PFSK-1 (cell line): ENCODE results near the gene ARHGAP25.

Source experiments
- FOXP2 ChIP-seq: optimal IDR thresholded peaks from 2 replicates; pipeline ENCODE3; 2011; ENCODE audit warnings: borderline replicate concordance, control low read depth, inconsistent platforms; ENCODE audit not compliant: insufficient read depth; ENCODE audit errors: extremely low read length, extremely low read depth
- POLR2AphosphoS5 ChIP-seq: IDR thresholded peaks from 2 replicates; pipeline ENCODE4 v1.6.1; 2012; ENCODE audit warnings: low read depth, mild to moderate bottlenecking, control low read depth, low read length, moderate library complexity
- SIN3A ChIP-seq: IDR thresholded peaks from 2 replicates; pipeline ENCODE4 v1.6.1; 2012; ENCODE audit warnings: mild to moderate bottlenecking, low read length, moderate library complexity, borderline replicate concordance; ENCODE audit not compliant: insufficient read depth
- TAF1 ChIP-seq: IDR thresholded peaks from 2 replicates; pipeline ENCODE4 v1.6.1; 2012; ENCODE audit warnings: low read length, control low read depth, borderline replicate concordance; ENCODE audit not compliant: insufficient read depth
- TF ChIP-seq, protein P1 (sequence below), 2 experiments: IDR thresholded peaks; 2 replicates each; pipeline versions ENCODE4 v1.6.1 to v1.8.0; 2011 to 2012; ENCODE audit warnings: low read depth in 2 of 2, low read length in 2 of 2, control low read depth in 1 of 2, inconsistent platforms in 1 of 2, mild to moderate bottlenecking in 1 of 2, moderate library complexity in 1 of 2; ENCODE audit not compliant: insufficient read depth in 1 of 2

Gene ARHGAP25

DNA sequence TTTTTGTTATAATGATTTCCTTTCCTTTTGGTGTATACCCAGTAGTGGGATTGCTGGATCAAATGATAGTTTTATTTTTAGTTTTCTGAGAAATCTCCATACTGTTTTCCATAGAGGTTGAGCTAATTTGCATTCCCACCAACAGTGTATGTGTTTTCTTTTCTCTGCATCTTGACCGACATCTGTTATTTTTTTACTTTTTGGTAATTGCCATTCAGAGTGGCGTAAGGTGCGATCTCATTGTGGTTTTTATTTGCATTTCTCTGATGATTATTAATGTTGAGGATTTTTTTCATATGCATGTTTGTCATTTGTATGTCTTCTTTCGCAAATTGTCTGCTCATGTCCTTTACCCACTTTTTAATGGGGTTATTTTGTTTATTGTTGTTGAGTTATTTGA is 58.1 kb downstream of the ARHGAP25 start:
- no peak for TF ChIP-seq FOXP2
- TF ChIP-seq, protein P1, sequence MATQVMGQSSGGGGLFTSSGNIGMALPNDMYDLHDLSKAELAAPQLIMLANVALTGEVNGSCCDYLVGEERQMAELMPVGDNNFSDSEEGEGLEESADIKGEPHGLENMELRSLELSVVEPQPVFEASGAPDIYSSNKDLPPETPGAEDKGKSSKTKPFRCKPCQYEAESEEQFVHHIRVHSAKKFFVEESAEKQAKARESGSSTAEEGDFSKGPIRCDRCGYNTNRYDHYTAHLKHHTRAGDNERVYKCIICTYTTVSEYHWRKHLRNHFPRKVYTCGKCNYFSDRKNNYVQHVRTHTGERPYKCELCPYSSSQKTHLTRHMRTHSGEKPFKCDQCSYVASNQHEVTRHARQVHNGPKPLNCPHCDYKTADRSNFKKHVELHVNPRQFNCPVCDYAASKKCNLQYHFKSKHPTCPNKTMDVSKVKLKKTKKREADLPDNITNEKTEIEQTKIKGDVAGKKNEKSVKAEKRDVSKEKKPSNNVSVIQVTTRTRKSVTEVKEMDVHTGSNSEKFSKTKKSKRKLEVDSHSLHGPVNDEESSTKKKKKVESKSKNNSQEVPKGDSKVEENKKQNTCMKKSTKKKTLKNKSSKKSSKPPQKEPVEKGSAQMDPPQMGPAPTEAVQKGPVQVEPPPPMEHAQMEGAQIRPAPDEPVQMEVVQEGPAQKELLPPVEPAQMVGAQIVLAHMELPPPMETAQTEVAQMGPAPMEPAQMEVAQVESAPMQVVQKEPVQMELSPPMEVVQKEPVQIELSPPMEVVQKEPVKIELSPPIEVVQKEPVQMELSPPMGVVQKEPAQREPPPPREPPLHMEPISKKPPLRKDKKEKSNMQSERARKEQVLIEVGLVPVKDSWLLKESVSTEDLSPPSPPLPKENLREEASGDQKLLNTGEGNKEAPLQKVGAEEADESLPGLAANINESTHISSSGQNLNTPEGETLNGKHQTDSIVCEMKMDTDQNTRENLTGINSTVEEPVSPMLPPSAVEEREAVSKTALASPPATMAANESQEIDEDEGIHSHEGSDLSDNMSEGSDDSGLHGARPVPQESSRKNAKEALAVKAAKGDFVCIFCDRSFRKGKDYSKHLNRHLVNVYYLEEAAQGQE (IDR thresholded peaks at IDR 0.05; ENCODE audit: insufficient read depth in 1 of 2, low read depth in 2 of 2, low read length in 2 of 2), result no peak
- TF ChIP-seq POLR2AphosphoS5, result no peak
- TF ChIP-seq SIN3A, result no peak
- TF ChIP-seq TAF1, result no peak

DNA sequence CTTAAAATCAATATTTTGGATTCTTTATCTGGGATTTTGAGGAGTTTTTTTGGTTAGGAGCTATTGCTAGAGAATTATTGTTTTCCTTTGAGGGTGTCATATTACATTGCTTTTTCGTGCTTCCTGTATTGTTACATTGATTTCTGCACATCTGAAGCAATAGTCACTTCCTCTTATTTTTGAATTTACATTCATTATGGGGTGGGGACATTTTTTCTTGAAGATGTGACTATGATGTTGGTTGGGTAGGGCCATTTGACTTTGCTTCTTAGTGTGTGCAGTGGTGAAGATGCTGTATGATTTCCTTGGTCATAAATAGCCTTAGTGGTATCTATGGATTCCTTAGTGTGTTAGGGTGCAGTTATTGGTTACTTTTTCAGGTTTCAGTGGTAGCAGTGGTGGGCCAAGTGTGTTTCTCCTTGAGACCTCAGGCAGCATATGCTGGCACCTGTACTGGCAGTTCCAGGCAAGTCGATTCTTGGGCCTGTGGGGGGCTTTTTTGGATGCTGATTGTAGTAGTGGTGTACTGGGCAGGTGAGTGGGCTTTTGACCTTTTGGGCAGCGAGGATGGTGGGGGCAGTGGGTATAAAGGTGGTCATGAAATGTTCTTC is 61.8 kb downstream of the ARHGAP25 start:
- TF ChIP-seq, protein P1 (IDR thresholded peaks at IDR 0.05; ENCODE audit: insufficient read depth in 1 of 2, low read depth in 2 of 2, low read length in 2 of 2), result no peak
- TF ChIP-seq SIN3A, result no peak
- no peak for TF ChIP-seq FOXP2
- no peak for TF ChIP-seq TAF1
- TF ChIP-seq POLR2AphosphoS5, result no peak

DNA sequence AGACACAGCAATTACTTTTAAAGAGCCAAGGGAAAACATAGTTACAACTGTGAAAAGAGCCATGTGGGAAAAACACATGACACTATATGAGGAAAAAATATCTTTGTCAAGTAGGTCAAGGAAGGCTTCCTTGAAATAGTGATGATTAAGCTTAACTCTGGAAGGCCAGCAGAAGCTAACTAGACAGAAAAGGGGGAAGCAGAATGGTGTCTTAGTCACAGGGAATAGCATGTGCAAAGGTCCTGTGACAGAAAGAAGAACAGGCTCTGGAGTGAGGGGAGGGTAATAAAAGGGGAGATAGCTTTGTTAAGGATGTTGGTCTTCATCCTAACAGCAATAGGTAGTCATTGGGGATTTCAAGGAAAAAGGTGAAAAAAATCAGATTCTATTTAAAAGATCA is 64.0 kb downstream of the ARHGAP25 start:
- no peak for TF ChIP-seq SIN3A
- no peak for TF ChIP-seq TAF1
- no peak for TF ChIP-seq POLR2AphosphoS5
- TF ChIP-seq FOXP2, result no peak
- TF ChIP-seq, protein P1 (IDR thresholded peaks at IDR 0.05; ENCODE audit: insufficient read depth in 1 of 2, low read depth in 2 of 2, low read length in 2 of 2), result no peak

DNA sequence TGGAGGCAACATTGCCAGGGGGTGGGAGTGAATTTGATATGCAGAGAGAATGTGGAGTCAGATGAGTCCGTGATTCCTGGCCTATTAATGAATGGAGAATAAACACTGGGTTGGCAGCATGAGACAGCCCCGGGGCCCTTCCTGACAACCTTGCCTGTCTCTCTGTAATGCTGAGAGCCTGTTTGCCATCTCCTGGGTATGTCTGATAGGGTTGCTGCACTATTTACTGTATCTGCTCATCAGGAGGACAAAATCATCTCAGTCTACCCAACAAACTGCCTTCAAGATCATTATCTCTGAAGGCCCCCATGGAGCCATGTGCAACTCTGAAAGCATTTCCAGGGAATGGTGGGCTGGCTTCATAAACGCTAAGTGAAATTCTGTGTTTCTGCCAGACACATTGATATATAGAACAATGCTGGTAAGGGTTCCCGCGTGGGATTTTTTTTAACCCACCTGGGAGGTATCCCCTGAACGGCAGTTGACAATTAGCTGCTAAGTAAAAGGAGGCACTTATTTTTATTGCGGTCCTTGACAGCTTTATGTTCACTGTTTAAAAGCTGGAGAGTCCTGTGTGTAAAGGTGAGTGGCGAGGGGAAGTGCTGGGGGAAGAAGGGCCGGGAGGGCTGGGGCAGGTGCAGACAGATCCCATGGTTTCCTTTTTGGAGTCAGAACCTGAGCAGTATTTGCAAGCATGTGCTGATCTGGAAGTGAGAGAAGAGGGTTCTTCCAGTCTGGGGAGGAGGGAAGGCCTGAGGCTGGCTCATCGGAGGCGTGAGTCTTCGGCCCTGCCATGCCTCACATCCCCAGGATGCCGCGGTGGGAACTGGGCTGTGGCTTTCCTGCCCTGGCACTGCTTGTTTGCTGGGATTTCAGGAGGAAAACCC is 64.8 kb downstream of the ARHGAP25 start:
- TF ChIP-seq FOXP2, result no peak
- TF ChIP-seq TAF1, result no peak
- TF ChIP-seq, protein P1 (IDR thresholded peaks at IDR 0.05; ENCODE audit: insufficient read depth in 1 of 2, low read depth in 2 of 2, low read length in 2 of 2), result no peak
- TF ChIP-seq SIN3A, result no peak
- TF ChIP-seq POLR2AphosphoS5, result no peak
